Stimulated activated CD4-positive, alpha-beta T cell treated with anti-CD3 and anti-CD28 coated beads, Interleukin-1b, Interleukin-23, amount 100 ng/mL, for 4 hours (primary cell): Measurements from ENCODE around the gene KRTAP12-1.
"Not testable (repeated sequence)": the region's sequence is repeated elsewhere in the genome, so short reads cannot be mapped to it uniquely, and the experiment has no call there.

Source experiments
- DNase-seq, 2 donors: peaks; one replicate each; pipeline ENCODE4 v3.0.0-alpha.2; 2020; ENCODE audit warnings: low read depth in 2 of 2

Gene KRTAP12-1

DNA sequence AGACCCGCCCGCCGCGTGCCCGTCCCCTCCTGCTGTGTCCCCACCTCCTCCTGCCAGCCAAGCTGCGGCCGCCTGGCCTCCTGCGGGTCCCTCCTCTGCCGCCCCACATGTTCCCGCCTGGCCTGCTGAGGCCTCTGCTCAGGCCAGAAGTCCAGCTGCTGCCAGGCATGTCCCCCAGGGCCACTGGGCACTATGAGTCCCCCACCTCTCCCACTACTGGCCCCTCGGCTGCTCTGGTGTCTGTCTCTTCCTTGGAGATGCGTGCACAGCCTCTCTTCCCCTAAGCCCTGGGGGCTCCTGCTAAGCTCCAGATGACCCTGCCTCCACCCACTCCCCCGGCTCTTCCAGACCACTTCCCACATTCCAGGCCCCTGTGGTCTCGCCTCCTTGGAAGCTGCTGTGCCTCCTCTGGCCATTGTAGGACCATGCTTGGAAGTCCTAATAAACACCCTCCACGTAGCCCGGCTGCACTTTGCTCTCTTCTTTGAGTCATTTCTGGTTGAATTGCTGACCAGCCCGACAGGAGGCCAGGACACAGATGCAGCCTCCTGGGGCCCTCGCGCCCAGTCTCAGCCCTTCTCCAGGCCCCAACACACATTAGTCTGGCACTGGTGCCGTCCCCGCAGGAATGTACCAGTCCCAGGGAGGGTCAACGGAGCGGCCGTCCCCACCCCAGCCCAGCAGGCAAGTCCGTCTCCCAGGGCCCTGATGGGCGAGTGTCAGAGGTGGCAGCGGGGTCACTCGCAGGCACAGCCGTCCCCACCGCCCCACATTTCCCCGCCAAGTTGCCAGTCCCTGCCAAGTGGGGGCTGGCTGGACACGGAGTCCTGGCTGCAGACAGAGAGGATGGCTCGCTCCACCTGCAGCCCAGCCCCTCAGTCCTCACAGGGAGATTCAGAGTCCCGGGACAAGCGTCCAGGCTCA lies 16.1 kb upstream of the KRTAP12-1 start:
- DNase-seq = no peak

DNA sequence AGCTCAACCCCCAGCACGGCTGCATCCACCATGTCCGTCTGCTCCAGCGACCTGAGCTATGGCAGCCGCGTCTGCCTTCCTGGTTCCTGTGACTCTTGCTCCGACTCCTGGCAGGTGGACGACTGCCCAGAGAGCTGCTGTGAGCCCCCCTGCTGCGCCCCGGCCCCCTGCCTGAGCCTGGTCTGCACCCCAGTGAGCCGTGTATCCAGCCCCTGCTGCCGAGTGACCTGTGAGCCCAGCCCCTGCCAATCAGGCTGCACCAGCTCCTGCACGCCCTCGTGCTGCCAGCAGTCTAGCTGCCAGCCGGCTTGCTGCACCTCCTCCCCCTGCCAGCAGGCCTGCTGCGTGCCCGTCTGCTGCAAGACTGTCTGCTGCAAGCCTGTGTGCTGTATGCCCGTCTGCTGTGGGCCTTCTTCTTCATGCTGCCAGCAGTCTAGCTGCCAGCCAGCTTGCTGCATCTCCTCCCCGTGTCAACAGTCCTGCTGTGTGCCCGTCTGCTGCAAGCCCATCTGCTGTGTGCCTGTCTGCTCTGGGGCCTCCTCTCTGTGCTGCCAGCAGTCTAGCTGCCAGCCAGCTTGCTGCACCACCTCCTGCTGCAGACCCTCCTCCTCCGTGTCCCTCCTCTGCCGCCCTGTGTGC lies 15.3 kb upstream of the KRTAP12-1 start, which contains the start of gene KRTAP10-12:
TSS of gene KRTAP10-12 (plus strand) at position 1 of the 639 bp plus-strand sequence. CDS start at position 31, 30 bp downstream.
- DNase-seq = not testable (repeated sequence)

DNA sequence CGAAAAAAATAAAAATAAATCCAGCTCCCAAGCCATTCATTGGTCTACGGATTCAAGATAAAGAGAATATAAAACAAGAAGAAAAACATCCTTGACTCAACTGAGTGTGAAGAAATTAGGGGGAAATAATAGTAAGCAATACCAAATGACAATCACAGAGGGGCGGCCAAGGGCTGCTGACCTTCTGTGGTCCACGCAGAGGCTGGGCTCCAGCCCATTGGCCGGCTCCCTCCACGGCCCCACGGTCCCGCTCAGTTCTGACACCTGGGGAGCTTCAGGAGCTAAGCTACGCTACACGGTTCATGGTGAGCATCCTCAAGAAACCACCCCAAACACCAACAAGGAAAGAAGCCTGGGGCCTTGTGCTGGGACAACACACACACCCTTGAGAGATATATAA lies 14.6 kb upstream of the KRTAP12-1 start:
- no peak for DNase-seq

DNA sequence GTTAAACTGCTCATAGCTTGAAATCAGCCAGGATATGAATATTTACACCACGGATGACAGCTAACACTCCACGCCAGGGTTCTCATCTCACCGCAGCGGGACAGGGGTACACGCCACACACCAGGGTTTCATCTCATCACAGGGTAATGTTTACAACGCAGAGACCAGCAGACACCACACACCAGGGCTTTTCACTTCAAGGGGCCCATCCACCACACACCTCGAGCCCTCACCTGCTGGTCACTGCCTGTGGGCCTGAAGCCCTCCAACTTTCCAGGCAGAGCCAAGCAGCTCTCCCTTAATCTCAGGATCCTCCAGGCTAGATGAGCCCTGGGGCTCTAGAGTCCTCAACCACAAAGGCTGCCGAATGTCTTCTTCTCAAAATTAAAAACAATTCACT lies 13.7 kb upstream of the KRTAP12-1 start:
- DNase-seq = no peak

DNA sequence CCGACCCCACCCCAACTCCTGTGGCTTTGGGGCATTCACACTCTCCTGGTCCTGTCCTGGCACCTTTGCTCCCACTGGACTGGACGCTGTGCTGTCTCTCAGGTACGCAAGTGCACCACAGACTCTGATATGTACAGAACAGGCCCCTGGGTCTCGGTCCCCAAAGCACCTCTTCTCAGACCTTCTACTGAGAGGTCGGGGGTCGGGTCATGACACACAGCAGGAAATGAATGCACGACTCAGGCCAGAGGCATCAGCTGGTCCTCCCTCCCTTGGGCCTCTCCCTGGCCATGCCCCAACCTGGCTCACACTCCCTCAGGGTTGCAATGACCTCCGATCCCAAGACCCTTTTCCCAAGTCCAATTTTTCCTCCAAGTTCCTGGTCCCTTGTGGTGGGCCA lies 13.2 kb upstream of the KRTAP12-1 start:
- DNase-seq = no peak

DNA sequence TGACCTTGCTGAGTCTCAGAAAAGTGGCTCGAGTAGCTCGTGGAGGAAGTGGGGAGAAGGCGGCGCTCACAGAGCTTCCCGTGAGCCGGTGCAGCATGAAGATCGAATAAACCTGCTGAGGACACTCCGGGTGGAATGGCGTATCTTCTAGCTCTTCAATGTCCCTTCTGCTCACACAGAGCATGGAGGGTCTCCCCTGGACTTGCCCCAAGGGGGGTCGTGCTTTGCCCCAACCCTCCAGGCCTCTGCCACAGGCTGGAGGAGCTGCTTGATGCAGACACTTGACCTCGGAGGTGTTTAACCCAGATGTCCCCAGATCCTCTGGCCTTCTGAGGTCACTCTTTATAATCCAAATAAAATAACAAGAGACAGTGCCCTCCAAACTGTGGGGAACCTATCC lies 12.8 kb upstream of the KRTAP12-1 start:
- no peak for DNase-seq

DNA sequence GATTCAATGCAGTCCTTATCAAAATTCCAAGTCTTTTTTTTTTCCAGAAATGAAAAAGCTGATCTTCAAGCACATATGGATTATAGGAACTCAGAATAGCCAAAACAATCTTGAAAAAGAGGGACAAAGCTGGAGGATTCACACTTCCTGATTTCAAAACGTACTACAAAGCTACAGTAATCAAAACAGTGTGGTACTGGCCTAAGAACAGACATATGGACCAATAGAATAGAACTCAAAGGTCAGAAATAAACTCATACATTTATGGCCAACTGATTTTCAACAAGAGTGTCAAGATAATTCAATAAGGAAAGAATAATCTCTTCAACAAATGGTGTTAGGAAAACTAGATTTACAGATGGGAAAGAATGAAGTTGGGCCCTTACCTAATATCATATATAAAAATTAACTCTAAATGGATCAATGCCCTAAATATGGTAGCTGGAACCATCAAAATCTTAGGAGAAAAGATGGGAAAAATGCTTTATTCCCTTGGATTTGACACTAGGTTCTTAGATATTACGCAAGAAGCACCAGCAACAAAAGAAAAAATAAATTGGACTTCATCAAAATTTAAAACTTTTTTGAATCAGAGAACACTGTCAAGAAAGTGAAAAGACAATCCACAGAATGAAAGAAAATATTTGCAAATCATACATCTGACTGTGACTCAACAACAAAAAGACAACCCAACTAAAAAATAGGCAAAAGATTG lies 11.0 kb upstream of the KRTAP12-1 start:
- no peak for DNase-seq

DNA sequence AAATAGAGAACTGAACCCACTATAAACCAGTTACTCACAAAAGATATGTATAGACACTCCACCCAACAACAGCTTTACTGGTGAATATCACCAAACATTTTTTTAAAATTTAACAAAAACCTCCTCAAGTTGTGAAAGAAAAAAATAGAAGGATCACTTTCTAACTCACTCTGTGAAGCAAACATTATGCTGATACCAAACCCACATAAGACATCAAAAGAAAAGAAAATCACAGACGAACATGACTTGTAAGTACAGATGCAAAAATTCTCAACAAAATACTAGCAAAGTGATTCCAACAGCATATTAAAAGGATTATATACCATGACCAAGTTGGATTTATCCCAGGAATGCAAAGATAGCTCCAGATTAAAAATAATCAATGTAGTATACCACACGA lies 9.7 kb upstream of the KRTAP12-1 start:
- DNase-seq = no peak

DNA sequence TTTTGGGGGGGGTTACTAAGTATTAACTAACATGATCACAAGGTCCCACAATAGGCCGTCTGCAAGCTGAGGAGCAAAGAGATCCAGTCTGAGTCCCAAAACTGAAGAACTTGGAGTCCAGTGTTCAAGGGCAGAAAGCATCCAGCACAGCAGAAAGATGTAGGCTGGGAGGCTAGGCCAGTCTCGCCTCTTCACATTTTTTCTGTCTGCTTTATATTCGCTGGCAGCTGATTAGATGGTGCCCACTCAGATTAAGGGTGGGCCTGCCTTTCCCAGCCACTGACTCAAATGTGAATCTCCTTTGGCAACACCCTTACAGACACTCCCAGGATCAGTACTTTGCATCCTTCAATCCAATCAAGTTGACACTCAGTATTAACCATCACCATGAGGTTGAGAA lies 7.8 kb upstream of the KRTAP12-1 start:
- DNase-seq = not testable (repeated sequence)

DNA sequence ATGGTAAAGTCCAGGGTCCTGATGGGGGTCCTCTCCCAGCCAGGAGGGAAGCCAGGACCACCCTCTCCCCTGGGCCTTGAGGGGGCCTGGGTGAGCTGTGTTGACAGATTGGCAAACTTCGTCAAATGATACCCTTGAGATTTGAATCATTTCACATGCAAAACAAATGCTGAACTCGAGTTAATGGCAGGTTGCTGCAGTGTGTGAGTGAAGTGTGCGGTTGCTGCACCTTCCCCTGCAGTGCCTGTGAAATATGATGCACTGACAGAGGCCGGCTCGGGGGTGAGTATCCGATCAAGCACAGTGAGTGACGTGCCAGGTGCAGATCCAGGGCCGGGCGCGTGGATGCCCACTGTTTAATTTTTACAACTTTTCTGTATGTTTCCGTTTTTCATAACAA lies 5.7 kb upstream of the KRTAP12-1 start:
- DNase-seq = no peak

DNA sequence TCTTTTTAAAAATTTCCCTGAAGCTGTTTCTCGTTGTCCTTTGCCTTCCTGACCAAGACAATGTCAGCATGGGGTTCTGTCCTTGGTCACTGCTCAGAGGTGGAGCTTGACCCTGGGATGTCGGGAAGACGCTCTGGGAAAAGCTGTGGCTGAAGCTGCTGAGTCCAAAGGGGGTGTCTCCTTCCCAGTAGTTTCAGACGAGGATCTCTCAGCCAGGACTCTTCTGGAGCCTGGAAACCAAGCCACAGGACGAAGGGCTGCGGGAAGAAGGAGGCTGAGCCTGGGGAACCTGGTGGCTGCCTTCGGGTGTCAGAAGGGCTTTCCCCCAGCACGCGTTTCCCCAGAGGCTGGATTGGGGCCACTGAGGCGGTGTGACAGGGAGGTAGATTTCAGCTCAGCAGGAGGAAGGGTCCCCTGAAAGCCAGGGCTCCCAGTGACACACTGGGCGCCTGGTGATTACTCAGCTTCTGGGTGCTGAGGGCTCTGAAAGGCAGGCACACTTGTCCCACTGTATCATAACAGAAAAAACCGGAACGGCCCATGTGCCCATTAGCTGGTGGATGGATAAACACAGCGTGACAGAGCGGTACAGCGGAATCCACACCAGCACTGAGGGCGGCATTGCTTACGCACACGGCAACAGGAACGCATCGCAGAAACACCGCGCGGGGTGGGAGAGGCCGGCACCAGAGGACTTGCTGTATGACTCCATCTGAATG lies 5.0 kb upstream of the KRTAP12-1 start:
- DNase-seq = no peak

DNA sequence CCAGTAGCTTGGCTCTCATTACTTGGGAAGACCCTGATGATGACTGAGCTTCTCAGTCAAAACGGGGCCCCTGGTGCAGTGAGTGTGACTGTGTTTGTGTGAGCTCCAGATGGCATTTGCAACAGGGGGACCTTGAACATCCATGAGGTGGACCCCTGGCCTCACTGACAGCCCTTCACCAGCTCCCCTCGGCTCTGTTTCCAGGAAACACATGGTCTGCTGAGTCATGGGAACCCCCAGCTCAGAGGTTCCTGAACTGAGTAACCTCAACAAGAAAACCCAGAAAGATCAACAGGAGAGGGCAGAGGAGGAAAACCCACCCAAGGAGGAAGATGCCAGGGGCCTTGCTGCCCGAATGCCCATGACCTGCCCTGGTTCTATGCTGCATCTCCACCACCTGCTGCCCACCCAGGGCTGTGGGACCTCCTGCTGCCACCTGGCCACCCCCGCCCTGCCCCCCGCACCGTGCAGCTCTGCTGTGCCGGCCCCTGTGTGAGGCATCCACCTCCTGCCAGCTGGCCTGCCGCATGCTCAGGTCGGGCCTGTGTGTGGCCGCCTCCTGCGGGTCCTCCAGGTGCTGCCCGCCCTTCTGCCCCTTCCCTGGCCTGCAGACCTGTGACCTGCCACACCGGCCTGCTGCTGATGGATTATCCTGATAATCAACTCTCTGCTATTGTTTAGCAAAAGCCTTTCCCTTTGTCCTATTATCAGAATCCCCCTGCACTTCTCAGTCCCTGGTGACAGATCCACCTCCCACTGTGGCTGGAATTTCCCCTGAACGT lies 4.2 kb upstream of the KRTAP12-1 start:
- no peak for DNase-seq

DNA sequence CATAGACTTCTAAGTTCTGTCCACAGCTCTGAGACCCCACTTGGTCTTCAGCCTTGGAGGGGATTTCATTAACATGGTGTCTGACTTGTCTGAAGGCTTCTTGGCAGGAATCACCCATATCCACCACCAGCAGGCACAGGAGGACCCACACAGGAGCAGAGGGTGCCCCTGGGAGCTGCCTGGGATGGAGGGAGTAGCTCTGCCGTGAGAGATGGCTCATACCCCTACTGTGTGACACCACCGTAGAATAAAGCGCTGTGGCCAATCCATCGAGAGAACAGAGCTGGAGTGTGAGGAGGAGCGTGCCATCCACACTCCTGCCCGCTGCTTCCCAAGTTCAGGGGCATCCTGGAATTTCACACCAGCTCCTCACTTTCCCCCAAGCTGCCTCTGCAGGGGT lies 3.1 kb upstream of the KRTAP12-1 start:
- not testable (repeated sequence) for DNase-seq

DNA sequence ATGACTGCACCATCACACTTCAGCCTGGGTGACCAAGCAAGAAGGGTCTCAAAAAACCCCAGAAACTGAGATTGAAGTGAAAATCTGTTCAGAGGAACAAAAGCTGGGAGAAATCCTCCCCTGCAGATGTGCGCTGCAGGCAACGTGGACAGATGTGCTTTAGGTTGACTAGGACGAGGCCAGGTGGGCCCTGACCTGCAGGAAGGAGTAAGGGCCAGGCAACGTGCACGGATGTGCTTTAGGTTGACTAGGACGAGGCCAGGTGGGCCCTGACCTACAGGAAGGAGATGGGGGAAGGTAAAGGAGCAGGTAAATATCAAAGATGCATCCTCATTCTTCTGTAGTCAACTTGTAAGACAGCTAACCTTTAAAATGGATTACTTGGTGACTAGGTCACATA lies 2.5 kb upstream of the KRTAP12-1 start:
- DNase-seq = no peak

DNA sequence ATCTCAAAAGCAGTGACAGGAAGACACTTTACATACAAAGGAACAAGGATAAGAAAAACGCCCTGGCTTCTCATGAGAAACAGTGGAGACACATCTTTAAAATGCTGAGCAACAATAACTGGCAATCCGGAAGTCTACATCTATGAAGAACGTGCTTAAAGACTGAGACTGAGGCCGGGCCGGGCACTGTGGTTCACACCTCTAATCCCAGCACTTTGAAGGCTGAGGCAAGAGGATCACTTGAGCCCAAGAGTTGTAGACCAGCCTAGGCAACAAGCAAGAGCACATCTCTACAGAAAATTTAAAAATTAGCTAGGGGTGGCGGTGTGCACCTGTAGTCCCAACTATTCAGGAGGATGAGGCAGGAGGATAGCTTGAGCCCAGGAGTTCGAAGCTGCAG lies 2.1 kb upstream of the KRTAP12-1 start:
- no peak for DNase-seq

DNA sequence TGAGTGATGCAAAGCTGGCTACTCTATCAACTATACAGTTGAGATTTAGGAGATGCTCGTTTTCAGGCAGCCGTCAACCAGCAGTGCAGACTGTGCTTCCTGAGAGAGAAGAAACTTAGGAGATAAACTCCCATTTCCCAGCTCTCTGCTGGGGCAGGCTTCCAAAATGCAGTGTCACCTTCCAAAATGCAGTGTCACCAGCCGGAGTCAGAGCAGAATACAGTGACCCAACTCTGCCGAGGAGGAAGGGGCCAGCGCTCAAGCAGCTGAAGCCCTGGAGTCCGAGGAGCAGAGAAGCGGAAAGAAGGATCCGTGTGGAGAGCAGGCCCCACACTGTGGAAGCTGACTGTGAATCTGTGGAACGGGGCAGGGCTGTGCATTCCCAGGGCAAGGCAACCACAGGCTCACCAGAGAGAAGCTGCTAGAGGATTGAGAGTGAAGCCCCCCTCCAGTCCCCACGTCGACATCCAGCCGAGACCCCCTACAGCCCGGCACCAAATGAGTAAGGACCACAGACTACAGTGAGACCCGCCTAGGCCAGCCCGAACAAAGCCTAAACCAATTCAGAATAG lies 703 bp upstream of the KRTAP12-1 start:
- no peak for DNase-seq

DNA sequence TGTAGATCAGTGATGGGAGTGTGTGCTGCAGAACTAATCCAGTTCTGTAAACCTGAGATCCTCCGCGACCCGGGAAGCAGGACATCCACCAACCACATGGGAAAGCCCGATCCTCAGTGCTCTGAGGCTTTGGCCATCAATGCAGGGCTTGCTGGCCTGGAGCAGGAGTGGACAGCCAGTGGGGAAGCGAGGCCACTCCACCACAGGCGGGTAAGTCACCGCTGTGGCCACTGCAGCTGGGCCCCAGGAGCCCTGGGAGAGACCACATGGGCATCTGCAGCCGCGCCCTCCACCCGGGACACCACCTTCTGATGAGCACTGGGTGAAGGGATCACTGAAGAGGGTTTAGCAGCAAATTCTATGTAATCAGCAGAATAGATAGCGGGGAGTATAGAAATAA lies 811 bp downstream of the KRTAP12-1 start:
- no peak for DNase-seq

DNA sequence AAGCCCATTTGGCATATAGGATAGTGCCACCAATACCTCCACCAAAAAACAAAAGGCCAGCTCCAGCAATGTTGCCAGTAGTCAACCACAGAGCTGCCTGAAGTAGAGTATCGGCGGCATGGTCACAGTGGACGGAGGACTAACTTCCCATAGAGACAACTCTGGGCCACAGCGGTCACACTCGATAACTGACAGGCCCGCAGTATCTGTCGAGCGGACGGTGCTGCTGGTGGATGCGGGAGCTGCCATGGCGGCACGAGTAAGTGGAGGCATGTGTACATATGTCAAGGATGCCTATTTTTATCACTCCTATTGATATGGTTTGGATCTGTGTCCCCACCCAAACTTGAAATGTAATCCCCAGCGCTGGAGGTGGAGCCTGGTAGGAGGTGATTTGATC lies 4.1 kb downstream of the KRTAP12-1 start:
- no peak for DNase-seq

DNA sequence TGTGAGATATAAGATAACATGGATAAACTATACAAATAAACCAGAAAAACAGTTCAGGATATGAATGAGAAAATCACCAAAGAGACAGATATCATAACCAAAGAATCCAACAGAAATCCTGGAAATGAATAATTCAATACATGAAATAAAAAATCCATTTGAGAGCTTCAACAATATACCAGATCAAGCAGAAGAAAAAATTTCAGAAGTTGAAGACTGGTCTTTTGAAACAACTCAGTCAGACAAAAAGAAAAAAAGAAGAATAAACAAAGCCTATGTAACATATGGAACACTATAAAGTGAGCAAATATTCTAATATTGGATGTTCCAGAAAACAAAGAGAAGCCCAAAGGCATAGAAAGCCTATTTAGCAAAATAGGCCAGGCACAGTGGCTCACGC lies 10.1 kb downstream of the KRTAP12-1 start:
- no peak for DNase-seq

DNA sequence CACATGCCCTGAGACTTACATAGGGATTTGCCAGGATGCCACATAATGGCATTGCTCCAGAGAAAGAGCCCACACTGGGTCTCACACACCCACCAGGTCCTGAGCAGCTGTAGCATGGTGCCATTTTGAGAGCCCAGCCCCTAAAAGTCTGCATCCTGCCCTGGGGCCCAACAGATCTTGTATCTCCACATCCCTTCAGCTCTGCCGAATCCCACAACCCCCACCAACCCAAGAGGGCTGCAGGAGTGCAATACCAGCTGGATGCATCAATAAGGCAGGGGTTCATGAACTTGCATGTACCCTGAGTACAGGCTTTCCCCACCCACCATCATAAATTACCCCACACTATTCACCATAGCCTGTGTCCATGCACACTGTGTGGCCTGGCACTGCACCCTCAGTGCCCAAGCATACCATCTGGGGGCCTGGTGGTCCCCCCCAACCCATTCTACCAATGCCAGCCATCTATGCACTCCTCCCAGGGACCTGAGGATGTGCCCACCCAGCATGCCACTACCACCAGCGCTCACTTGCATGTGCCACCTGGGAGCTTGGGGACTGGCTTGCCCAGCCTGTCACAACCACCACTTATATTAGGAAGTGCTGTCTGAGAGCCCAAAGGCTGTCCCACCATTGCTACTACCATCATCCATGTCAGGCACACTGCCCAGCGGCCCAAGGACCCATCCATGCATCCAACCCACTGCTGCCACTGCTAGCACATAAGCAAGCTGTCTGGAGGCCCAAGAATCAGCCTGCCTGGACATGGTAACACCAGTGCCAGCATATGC lies 11.1 kb downstream of the KRTAP12-1 start:
- DNase-seq = no peak
